Stimulated activated naive CD4-positive, alpha-beta T cell treated with Interleukin-2 at 50 U/mL for 16 hours (primary cell): ENCODE data around the gene ADAMTS15.

Experiments
- DNase-seq: peaks from one replicate; lab custom pipeline; 2025; lab: John Stamatoyannopoulos, UW

ADAMTS15 gene

DNA sequence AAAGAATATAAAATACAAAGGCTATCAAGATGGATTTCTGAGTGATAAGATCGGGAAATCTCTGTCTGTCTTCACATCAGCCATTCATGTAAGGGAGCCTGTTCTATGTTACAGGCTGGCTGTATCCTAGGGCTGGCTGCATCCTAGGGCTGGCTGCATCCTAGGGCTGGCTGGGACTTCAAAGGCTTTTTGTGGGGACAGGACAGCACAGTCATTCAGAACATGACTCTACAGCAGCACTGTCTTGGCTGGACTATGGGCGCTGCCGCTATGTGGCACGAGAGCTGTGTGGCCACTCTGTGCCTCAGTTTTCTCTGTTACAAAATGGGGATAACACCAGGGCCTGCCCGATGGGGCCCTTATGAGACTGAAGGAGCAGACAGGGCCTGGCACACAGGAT is 30.2 kb upstream of the ADAMTS15 start:
- DNase-seq, result no peak

DNA sequence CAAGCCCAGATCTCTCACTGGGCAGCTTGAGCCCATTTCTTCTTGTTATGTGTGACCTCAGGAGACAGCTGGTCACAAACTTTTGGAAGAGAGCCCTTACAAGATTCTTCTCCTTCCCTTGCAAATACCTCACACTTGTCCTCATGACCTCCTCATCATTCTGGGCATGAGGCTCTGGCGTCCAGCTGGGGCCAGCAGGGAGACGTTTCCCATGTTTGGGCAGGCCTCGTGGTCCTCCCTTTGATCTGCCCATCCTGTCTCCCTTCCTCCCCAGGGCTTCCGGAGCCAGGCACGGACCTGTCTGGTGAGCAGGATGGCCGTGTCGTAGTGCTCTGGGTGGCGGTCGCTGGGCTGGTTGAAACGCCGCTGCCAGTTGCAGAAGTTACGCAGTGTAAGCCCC is 29.7 kb upstream of the ADAMTS15 start:
- no peak for DNase-seq

DNA sequence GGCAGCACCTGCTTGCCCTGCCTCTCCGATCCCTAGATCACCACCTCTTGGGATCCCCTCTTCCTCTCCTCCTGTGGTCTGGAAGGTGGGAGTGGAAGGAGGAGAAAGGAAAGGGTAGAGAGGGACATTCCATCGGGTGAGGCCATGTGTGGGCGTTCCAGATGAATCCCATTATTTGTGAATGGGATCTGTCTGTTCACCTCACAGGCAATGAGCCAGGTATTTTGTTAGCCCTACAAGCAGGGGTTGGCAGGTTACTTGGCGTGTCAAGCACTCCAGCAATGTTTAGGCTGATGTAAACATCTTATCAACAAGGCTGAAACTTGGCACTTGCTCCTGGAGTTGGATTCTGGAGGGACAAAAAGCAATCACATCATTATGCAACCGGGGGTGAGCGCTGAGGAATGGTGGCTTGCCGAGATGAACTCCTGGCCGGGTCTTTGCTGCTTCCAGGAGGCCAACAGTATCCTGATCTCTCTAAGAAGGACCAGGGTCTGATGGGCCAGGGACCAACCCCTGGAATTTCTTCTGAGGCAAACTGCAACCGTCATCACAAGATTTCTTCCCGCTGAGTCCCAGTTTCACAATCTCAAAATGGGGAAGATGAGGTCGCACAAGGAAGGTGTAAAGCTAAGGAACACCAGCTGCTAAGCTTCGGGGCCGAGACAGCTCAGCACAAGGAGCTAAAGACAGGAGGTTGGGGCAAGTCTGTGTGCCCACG is 27.8 kb upstream of the ADAMTS15 start:
- DNase-seq, result no peak

DNA sequence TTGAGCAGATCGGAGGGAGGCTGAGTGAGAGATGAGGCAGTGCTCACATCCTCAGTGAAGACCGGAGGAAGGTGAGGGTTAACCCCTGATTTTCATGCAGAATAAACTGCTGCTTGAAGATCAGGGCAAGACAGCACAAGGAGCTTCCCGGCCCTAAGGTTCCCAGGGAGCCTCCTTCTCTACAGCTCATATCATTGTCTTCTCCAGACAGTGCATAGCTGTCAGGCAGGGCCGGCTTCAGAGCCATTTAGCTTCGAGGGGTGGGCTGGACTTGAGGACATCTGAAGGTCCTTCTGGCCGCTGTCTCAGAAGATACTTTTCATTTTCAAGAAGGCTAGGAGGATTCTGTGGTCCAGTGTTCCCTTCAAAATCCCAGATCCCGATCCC is 27.3 kb upstream of the ADAMTS15 start:
- no peak for DNase-seq

DNA sequence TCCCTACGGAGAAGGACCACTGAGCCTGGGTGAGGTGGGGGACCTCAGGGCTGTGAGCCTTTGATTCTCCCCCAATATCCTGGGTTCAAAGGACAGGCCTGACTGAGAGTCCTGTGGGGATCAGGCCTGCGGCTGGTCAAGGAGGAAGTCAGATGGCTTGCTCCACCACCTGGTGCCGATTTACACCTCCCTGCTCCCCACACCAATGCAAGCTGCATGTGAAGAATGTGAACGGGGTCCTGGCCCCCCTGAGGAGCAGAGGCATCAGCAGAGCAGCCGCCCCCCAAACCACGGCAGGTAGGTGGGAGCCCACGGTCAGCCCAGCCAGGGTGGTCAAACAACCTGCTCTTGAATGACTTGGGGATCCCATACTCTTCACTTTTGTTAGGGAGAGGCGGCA is 26.7 kb upstream of the ADAMTS15 start:
- no peak for DNase-seq

DNA sequence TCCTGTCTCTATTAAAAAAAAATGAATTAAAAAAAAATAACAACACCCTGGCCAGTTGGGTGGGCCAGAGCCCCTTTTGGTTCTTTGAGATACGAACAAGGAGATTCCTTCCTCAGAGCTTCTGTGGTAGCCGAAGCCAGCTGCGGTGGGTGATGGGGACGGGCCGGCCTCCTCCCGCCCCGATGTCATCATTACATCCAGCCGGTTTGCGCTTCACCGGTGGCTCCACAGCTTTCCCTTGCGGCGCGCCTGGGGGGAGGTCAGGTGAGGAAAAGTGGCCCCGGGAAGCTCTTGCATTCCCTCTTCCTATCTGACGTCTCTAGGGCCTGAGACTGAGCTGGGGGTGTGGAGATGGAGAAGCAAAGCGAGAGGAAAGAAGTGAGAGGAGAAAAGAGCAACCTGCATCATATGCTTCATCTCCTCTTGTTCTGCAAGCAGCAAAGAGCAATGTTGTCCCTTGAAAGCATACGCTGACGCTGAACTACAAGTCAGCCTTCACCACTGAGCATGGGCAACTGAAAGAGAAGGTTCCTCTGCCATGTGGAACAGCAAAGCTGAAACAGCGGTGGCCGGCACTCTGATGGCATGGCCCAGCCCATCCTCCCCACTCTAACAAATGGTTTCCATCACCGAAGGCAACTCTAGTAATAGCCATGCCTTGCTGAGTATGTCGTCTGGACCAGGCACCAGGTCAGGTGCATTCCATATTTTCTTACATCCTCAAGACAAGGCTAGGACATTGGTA is 26.0 kb upstream of the ADAMTS15 start:
- no peak for DNase-seq

DNA sequence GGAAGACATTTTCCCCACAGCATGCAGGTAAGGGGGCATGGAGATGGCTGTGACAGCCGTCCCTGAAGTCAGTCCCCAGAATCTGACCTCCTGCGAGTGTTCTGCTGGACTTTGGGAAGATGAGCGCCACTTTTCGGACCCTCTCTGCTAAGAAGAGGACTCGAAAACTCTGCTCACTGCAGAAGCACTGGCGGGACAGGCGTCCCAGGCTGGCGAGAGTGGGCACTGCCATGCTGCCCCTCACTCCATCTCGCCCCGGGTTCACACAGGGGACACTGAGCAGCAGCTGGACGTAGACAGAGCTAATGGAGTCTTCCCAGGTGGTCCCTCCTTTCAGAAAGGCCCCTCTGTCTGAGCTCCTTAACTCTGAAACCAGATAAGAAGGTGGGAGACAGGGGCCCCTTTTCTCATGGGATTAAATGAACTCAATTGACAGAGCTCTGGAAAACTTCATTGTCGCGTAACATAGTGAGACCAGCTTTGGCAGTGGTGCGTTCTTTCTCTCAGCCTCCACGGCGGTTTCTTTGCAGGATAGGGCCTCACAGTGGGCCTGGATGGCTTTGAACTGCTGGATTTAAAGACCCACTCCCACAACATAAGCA is 24.8 kb upstream of the ADAMTS15 start:
- no peak for DNase-seq

DNA sequence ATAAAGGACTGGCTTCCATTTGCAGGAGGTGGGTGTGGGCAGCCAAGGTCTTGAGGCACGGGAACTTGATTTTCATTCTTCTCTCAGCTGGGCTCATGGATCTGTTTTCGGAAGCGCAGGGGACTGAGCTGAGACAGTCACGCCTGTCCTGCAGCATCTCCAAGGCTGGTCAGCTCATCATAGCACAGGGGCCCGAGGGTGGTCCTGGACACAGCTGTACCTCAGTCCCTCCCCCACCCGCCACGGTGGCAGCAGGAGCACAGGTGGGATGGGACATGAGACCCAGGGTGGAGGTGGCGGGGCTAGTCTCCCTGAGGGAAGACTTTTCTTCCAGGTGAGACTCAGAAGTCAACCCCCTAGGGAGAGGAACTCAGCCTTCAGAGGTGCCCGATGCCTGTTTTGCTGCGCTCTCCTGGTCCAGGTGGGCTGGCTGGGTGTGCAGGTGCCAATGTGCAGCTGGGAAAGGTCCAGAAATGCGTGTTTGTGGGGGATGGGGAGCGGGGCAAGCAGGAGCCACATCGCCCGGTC is 23.8 kb upstream of the ADAMTS15 start:
- no peak for DNase-seq

DNA sequence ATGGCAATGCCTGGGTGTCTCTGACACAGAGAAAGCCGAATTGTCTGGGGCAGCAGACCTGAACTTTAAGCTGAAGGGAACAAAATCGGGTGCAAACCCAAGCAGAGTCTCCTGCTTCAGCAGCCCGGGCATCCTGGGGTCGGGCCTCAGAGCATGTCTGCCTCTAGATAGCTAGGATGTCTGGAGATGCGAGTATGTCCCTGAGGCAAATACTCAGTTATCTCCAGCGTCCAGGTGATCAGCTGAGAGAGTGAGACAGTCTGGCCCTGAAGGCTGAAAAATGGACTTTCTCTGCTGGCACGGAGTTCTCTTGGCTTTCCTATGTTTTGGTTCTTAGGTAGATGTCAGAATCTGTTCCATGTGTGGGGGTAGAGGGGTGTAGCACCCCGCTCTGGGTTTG is 23.3 kb upstream of the ADAMTS15 start:
- DNase-seq, result no peak

DNA sequence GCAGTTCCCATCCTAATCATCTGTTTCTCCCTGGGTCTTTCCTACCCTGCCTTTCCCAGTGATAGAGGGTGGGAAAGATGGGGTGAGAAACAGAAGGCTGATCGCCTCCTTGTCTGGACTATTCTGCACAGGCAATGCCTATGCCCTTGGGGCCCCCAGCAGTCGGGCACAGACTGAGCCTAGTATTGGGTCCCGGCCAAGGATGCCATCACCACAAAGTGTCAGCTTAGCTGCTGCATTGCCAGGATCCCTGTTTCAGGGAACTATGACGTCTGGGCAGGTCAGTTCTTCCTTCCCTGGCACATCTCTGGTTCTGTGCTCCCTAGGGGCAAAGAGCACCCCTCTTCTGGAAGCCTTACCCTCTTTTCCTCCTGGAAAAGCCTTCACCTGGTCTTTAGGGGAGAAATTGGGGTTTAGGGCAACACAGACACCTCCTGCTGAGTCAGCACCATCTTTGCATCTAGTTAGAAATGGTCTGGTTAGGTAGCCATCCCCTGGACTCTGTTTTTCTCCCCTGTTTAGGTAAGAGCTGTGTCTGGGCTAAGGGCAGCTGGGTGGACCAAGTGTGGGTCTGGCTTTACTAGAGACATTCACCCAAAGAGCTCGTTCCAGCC is 22.1 kb upstream of the ADAMTS15 start:
- DNase-seq, result no peak

DNA sequence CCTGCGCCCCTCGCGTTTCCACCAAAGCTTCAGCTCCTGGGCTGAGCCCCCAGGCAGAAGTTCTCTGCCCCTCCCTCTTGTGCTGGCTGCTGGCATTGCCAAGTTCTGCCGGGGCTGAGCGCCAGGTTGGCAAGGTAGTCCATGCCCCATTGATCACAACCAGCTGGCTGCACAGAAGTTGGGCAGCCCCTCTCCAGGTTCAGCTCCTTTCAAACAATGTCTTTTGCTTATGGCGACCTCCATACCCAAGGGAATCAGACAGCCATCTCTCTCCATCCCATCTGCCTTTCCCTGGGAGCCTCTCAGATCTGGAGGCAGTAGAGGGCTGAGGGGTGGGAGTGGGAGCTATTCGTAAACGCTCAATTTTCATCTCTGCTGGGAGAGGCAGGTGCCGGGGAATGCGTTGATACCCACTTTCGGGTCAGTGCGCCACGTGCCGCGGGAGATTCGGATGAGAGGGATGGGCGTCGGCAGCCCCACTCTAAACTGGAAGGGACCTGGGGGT is 21.6 kb upstream of the ADAMTS15 start:
- DNase-seq, result no peak

DNA sequence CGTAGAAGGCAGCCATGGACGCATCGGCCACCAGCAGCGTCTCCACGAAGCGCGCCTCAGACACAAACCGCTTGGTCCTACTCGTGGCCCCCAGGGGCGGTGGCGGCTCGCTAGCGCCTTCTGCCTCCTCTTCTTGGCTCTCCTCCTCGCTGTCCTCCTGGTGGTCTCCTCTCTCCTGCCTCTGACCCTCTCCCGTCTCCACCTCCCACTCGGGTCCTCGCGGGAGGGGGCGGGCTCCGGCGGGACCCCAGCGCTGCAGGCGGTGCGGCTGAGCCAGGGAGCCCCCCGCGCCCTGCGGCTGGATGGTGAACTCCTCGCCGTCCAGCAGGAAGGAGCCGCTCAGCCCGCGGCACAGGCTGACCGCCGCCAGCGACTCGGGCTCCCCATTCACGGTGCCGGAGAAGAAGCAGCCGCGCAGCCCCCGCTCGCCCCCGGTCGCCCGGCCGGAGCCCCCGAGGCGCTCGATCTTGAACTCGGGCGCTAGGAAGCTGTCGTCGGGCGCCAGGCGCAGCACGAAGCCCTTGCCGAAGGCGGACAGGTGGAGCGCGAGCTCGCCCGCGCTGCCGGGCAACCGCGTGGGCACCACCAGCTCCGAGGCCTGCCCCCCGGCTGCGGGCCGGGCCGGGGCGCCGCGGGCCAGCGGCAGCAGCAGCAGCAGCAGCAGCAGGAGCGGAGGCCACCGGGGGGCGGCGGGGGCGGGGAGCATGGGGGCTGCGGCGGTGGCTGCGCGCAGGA is 20.7 kb upstream of the ADAMTS15 start:
- DNase-seq, result no peak

DNA sequence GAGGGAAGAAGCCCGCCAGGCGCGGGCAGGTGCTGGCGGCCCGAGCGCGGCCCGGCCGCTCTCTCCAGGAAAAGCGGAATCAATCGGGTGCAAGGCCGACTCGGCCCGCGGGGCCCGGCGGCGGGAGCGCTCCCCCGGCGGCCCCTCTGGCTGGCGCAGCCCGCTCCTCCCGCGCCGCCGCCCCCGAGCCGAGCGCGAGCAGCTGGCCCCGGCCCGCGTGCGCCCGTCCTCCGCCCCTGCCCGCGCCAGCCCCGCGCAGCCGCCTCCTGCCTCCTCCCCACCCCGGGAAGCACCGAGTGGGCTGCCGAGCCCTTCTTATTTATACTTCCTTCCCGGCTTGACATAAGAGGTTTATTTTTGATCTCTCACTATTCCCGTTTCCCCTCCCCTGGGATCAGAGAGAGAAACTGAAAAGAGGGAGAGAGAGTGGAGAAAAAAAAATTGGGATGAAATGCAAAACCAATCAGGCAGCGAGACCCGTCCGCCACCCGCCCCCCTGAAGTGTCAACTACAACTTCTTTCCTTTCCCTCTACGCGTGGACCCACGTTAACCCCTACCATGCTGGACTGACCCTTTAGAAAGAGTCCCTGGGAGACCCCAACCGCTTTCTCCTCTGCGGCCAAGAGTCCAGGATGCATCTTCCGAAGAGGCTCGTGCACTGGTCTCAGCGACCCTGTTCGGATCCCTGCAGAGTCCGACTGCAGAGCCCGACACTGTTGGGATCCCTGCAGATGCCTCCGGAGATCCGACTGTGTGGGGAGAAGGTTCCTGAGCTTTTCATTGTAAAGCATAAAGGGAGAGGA is 19.9 kb upstream of the ADAMTS15 start, which contains the start of gene ADAMTS8:
ADAMTS8 (minus strand) TSS at position 294 of the 804 bp plus-strand sequence. CDS start 323 bp downstream, outside the sequence.
- DNase-seq, result no peak

DNA sequence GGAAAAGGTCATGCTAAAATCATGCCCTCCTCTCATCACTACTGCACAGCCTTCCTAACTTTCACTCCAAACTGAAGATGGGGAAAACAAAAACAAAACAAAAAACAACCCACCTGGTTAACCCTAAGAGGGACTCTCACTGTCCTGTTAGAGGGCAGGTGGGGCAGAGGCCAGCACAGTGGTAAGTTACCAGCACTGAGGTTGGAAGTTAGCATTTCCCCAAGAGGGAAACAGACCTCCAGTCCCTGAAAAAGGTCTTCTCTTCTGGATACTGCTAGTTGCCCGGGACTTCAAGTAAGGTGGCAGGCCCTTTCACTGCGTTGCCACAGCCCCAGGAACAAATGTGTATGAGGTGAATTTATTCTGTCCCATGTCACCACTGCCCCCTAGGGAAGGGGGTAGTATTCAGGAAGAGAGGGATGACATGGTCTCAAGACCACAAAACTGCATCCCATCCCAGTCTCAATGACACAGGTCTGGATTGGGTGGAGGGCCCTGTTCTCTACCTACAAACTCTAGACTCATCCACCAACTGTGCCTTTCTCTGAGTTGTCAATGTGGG is 19.2 kb upstream of the ADAMTS15 start:
- DNase-seq, result no peak

DNA sequence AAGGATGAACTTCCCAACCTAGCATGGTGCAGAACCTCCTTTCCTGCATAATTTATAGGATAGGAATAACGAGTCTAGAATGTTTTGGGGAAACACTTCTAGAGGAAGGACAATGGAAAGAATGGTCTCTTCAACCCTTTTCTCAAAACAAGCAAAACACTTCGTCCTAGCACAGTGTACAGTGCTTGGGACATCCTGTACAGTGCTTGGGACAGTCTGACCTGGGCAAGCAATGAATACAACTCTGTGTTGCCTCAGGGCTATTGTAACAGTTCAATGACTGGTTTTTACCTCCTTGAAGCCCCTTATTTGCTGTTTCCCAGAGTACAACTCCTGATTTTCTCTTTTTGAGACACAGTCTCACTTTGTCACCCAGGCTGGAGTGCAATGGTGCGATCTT is 18.5 kb upstream of the ADAMTS15 start:
- no peak for DNase-seq

DNA sequence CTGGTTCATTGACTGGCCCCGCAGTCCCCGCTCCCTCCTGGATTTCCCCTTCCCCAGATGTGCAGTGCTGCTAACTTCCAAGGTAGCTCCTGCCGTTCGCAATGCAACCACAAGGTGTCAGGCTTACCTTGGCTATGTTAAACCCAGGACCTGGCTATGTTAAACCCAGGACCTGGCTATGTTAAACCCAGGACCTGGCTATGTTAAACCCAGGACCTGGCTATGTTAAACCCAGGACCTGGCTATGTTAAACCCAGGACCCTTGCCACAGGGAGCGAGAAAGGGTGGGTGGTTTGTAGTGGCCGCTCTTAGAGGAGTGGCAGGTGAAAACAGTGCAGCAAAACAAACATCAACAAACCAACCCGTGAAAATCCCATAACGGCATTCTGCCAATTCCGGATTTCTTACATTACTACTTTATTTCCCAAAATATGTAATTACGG is 17.1 kb upstream of the ADAMTS15 start:
- peak; percentile 50 for DNase-seq

DNA sequence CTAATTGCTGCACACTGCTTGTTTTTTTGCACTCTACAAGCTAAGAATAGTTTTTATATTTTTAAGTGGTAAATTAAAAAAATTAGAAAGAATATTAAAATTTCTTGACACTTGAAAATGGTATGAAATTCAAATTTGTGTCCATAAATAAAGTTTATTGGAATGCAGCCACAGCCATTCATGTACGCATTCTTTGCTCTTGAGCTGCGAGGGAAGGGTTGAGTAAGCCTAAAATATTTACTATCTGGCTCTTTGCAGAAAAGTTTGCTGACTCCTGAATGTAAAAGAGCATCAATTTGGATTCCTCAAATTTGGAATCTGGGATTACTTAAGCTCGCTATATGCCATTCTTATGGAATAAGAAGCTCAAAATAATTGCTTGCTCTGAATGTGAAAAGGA is 16.6 kb upstream of the ADAMTS15 start:
- no peak for DNase-seq

DNA sequence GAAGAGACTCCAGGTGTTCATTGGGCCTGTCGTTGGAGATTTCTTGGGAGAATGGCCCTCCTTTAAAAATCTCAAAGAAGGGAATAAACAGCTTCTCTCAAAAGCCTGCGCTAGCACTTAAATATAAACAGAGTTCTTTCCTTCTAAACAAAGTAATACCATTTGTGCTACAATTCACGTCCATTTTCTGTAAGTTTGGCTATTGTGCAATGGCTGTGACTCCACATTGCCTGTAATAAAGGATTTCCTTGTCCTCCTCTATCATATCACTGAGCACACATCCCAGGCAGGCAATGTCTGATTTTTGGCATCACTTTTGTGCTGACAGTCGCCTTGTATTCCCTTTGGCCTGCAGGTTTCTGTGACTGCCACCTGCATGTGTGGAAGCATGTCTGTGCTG is 15.1 kb upstream of the ADAMTS15 start:
- no peak for DNase-seq

DNA sequence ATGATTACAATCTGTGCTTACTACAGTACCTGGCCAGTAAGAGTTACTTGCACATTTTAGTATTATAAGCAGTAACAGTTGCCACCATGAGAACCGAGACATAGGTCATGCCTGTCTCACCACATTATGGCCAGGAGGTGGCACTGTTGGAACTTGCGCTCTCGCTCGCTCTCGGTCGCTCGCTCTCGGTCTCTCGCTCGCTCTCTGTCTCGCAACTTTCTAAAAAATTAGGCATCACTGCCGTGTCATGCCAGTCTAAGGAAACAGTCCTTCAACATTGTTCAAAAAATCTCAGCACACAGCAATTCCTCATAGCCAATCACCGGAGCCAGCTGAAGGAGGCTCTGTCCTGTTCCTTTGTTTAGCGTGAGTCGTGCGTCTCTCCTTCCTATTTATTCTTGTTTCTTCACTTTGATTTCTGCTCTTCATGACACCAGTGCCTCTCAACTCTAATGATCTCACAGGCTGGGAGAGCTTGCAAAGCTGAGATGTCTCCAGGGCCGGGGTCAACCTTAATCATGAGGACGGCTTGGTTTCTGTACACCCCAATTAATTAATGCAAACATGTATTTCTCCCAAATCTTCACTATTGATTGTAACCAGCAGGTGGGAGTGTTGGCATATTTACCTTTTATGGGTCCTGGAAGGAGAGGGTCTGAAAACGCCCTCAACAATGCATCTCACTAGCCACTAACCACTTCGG is 13.8 kb upstream of the ADAMTS15 start:
- peak; percentile 55 for DNase-seq

DNA sequence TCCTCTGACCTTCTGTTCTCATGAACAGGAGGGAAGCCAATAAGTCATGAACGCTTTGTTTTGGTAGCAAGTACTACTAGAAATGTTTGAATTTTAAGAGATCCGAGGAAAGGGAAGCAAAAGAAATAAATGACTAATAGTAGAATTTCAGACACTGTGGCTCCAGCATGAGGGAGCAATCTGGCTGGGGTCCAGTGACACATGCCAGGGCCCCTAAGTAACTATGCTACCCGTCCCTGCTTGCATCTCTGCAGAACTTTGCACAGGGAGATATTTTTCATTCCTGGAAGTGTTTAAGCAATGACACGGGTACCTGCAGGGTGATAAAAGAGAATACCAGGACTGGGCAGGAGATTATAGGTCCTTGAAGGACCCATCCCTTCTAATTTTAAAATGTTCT is 12.8 kb upstream of the ADAMTS15 start:
- no peak for DNase-seq
